ENCODE results near the gene EIF3J.

EIF3J gene

GRCh38 chr15:44501768-44502366 is 35.1 kb upstream of the EIF3J start:
- no peak overlapping the region for H3K4me3 ChIP-seq (ENCODE audit: low read depth, low read length)
- DNase-seq (ENCODE audit: low read depth) = no peak
- peak; percentile 67 for TF ChIP-seq CTCF (IDR thresholded peaks at IDR 0.05; ENCODE audit: control insufficient read depth, extremely low read depth, insufficient read depth)

- no peak for TF ChIP-seq CTCF (IDR thresholded peaks at IDR 0.05; ENCODE audit: control insufficient read depth, extremely low read depth, insufficient read depth)
- no peak overlapping the region for H3K4me3 ChIP-seq (ENCODE audit: low read depth, low read length)
- no peak for DNase-seq (ENCODE audit: low read depth)
Observed at GRCh38 chr15:44516436-44516835, 20.5 kb upstream of the EIF3J start.

- no peak overlapping the region for H3K4me3 ChIP-seq (ENCODE audit: low read depth, low read length)
- TF ChIP-seq CTCF (IDR thresholded peaks at IDR 0.05; ENCODE audit: control insufficient read depth, extremely low read depth, insufficient read depth) = no peak
- no peak for DNase-seq (ENCODE audit: low read depth)
Observed at GRCh38 chr15:44519537-44519936, 17.4 kb upstream of the EIF3J start.

GRCh38 chr15:44525018-44525417 is 11.9 kb upstream of the EIF3J start:
- DNase-seq (ENCODE audit: low read depth) = no peak
- no peak for TF ChIP-seq CTCF (IDR thresholded peaks at IDR 0.05; ENCODE audit: control insufficient read depth, extremely low read depth, insufficient read depth)

GRCh38 chr15:44527241-44527640 is 9.7 kb upstream of the EIF3J start:
- no peak for TF ChIP-seq CTCF (IDR thresholded peaks at IDR 0.05; ENCODE audit: control insufficient read depth, extremely low read depth, insufficient read depth)
- no peak overlapping the region for H3K4me3 ChIP-seq (ENCODE audit: low read depth, low read length)
- no peak for DNase-seq (ENCODE audit: low read depth)

More at GRCh38 chr15:44525018-44525417, 11.9 kb upstream of the EIF3J start:
- no peak overlapping the region for H3K4me3 ChIP-seq (ENCODE audit: low read depth, low read length)

- no peak for DNase-seq (ENCODE audit: low read depth)
- TF ChIP-seq CTCF (IDR thresholded peaks at IDR 0.05; ENCODE audit: control insufficient read depth, extremely low read depth, insufficient read depth) = no peak
- no peak overlapping the region for H3K4me3 ChIP-seq (ENCODE audit: low read depth, low read length)
Observed at GRCh38 chr15:44529864-44530604, 6.9 kb upstream of the EIF3J start.

Measured in LNCaP clone FGC (cell line).